ENCODE measurements around the gene TROAP.
"Not testable (repeated sequence)": the region's sequence is repeated elsewhere in the genome, so short reads cannot be mapped to it uniquely, and the experiment has no call there.

Gene TROAP

DNA sequence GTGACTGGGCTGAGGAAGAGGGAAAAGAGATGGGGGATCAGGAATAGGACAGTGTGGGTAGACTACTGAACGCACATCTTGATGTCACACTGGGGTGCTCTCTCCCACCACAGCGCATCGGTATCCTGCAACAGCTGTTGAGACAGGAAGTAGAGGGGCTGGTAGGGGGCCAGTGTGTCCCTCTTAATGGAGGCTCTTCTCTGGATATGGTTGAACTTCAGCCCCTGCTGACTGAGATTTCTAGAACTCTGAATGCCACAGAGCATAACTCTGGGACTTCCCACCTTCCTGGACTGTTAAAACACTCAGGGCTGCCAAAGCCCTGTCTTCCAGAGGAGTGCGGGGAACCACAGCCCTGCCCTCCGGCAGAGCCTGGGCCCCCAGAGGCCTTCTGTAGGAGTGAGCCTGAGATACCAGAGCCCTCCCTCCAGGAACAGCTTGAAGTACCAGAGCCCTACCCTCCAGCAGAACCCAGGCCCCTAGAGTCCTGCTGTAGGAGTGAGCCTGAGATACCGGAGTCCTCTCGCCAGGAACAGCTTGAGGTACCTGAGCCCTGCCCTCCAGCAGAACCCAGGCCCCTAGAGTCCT lies 7.1 kb downstream of the TROAP start:
- FAIRE-seq, result no peak

DNA sequence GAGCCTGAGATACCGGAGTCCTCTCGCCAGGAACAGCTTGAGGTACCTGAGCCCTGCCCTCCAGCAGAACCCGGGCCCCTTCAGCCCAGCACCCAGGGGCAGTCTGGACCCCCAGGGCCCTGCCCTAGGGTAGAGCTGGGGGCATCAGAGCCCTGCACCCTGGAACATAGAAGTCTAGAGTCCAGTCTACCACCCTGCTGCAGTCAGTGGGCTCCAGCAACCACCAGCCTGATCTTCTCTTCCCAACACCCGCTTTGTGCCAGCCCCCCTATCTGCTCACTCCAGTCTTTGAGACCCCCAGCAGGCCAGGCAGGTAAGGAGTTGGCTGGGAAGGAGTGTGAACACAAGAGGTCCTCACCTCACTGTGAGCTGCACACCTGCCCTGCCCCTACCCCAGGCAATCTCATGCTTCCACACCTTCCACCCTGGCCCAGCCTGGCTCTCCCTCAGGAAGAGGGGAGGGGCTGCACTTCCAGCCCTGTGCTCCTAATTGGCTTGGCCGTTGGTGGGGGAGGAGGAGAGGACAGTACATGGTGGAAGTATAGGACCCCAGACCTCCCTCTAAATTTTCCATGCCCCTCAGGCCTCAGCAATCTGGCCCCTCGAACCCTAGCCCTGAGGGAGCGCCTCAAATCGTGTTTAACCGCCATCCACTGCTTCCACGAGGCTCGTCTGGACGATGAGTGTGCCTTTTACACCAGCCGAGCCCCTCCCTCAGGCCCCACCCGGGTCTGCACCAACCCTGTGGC lies 7.8 kb downstream of the TROAP start:
- FAIRE-seq (no peak), DNase-seq (ENCODE audit: low spot score) (no peak)

More for the DNA sequence above, 7.1 kb downstream of the TROAP start:
- no peak for DNase-seq (ENCODE audit: low spot score)

DNA sequence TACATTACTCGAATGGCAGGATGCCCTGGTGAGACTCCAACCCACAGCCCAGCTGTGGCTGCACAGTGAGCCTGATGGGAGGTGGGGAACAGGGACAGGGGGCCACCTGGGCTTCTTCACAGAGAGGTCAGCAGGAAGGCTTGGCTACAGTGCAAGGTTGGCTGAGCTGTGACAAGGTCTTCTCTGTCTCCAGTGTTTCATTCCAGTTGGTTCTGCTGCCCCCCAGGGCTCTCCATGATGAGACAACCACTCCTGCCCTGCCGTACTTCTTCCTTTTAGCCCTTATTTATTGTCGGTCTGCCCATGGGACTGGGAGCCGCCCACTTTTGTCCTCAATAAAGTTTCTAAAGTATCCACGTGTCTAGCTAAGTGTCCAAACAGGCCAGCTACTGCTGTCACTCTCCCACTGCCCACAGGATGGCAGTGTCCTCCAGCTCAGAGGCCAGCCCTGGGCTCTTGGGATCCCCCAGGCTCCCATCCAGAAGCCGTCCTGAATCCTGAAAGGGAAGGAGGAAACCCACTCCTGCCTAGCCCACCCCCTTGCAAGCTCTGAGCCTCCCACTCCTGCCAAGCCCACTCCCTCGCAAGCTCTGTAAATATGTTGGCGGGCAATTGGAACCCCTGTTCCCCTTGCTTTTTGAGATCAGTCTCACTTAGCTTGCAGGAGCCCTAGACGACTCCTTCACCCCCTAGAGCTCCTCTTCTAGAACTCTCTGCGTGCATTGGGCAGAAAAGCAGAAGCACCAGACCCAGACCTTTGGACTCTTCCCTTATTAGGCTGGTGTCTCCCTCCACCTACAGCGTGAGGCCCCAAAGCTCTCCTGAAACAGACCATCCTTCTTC lies 8.5 kb downstream of the TROAP start:
- no peak for FAIRE-seq

DNA sequence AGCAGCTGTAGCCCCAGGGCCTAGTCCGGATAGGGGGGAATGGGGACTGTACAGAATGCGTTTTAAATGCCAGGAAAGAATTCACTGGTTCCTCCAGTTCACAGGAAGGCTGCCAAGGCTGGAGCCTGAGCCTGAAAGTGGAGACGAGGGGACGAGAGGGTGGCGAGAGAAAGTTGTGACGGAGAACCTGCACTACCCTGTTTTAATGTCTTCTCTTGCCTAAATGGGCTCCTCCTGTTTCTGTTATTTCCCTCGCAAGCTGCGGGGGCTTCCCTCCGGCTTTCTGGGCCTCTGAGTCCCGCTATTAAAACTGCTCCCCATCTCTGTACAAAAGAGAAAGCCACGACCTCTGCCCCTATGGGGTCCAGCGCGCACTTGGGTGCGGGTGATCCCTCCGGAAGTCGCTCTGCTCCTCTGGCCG lies 9.4 kb downstream of the TROAP start:
- no peak for FAIRE-seq
- no peak for DNase-seq (ENCODE audit: low spot score)

More for the DNA sequence above, 8.5 kb downstream of the TROAP start:
- DNase-seq (ENCODE audit: low spot score), result peak; percentile 30

DNA sequence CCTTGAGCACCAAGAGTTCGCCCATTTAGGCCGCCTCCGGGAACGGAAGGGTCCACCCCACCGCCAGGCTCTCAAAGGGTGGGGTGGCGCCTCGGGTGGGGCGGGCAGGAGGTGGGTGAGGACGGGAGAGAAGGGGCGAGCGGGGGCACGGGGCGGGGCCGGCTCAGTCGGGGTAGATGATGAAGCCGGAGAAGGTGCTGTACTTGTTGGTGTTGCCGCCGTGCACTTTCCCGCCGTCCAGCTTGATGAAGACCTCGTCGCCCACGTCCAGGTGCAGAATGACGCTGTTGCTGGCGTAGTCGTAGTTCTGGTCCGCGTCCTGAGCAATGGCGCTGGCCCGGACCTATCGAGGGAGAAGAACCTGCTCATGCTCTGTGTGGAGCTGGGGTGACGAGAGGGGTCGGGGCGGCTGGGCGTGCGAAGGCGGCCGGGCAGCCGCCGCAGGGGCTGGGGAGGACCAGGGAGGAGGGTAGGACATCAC lies 9.9 kb downstream of the TROAP start:
- FAIRE-seq, result no peak
- no peak for DNase-seq (ENCODE audit: low spot score)

DNA sequence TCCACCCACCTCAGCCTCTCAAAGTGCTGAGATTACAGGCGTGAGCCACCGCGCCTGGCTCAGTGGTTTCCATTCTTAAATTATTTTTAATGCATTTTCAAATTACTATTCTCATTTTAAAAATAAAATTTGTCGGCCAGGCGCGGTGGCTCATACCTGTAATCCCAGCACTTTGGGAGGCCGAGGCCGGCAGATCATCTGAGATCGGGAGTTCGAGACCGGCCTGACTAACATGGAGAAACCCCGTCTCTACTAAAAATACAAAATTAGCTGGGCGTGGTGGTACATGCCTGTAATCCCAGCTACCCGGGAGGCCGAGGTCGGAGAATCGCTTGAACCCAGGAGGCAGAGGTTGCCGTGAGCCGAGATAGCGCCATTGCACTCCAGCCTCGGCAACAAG lies 10.7 kb downstream of the TROAP start:
- not testable (repeated sequence) for DNase-seq (ENCODE audit: low spot score); FAIRE-seq

DNA sequence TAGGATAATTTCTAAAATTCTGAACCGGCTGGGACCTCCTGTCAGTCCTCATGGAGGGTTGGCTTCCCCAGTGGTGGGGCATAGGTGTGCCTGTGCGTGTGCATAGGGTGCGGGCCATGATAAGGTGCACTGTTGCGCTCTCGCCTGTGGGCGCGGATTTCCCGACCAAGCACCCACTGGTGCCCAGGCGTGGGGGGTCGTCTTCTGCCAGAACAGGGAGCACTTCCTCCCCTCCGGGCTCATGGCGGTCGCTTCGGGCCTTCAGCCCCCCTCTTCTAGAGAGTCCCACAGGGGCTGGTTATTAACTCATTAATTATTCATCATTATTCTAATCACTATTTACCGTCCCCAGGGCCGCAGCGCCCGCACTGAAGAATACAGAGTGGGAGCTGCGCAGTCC lies 11.2 kb downstream of the TROAP start:
- DNase-seq (ENCODE audit: low spot score), result no peak
- no peak for FAIRE-seq

DNA sequence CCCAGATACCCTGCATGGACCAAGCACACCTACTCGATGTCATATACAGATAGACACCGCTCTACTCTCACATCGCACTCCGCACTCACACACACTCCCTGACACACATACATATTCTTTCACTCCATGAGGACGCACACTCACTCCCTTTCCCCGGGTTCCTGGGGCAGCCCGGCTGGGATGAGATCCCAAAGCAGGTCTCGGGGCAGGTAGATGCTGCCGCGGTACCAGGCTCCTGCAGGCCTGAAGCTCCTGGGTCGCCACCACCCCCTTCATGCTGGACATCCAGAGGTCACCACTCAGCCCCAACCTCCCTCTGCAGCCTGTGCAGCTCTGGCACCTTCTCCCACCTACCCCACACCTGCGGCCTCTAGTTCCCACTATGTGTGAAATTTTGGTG lies 11.6 kb downstream of the TROAP start:
- DNase-seq (ENCODE audit: low spot score), result no peak
- no peak for FAIRE-seq

DNA sequence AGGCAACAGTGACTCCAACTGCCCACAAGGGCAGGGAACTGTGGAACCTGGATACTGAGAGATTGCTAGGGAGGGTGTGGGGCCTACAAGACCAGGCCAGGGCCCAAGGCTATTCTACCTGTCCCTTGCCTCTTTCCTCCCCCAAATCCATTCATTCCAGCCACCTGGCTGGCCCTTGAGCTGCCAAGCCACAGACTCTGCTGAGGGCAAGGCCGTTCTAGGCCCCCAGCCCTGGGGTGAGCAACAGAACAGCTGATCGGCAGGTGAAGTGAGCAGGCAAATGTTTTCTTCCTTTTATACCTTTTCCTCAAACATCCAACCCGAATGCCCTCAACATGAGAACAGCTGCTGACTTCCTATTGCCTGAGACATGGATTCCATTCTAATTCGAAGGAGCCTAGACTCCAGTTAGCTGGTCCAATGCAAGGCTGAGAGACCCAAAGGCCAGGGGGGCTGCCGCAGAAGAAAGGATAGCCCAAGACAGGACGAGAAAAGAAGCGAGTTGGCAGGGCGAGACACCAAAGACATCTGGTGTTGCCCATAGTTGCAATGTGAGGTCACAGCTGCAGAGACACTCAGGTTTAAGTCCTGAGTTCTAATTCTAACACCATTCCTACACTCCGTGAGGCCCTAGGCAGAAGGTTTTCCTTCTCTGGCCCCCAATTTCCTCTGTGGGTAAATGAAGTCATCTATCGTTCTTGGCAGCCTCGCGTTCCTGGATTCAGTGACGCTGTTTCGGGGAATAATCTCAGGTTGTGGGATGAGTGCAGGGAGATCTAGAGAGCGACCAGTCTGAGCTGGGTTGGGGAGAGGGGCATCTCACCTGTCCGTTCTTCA lies 12.3 kb downstream of the TROAP start:
- DNase-seq (ENCODE audit: low spot score), result no peak
- no peak for FAIRE-seq

DNA sequence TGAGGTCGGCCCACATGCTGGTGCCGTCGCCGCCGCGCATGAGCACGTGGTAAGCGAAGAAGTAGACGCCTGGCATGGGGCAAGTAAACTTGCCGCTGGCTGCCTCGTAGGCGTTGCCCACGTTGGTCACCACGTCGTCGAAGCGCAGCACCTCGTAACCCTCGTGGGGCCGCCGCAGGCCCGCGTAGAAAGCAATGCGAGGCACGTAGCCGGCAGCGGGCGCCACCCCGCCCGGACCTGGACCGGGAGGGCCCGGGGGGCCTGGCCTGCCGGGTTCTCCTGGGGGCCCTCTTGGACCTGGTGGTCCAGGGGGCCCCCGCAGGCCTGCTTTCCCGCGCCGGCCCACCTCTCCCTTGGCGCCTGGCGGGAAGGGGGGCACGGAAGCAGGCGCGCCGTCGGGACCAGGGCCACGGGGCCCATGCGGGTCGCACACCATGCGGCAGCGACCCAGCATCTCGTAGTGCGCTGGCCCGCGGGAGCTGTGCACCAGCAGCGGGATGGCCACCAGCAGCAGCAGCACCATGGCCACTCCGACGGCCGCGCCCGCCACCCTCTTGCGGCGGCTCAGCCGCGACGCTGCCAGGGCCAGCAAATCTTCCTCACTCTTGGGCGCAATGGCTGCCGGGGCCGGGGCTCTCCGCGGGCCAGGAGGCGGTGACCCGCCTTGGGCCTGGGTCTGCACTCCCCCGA lies 13.0 kb downstream of the TROAP start:
- no peak for DNase-seq (ENCODE audit: low spot score)
- FAIRE-seq, result no peak

DNA sequence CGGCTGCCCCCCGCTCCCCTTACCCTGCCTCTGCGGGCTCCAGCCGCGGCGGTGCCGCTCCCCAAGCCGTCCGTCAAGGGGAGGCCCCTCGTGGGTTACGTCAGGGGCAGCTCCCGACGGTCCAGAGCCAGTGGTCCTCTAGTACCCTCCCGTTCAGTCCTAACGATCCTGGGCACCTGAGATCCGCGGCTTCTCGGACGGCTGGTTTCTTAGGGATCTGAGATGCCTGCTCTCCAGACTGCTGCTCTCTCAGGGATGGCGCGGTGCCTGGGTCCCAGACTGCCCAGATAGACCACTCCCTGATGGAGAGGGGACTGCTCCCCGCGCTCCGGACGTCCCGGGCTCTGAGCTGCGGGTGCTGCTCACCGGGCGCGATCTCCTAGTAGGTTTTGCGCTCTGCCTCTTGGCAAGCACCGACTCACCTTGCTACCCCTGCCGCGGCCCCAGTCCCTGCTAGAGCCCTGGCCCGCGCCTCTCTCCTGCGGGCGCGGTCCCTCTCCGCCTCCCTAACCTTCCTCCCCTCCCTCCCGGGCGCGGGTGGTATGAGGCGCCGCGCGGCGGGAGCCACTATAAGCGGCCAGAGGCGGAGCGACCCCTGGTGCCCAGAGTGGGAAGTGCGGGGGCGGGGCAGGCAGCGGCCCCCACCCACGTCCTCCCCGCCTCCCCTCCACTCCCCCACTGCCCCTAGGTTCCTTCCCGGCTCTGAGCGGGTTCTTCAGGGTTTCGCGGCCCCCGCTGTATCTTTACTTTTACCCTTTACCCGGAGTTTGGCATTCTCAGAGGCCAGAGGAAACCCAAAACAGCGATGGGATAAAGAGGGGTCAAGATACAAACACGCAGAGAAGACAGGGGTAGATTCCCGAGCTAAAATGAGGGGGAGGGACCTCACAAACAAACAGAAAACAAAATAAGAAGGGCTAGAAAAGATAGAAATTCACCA lies 13.9 kb downstream of the TROAP start, which contains the start of gene C1QL4:
TSS of gene C1QL4 (minus strand) at position 544 of the 940 bp plus-strand sequence. CDS start 711 bp downstream, outside the sequence.
- DNase-seq (ENCODE audit: low spot score), result peak; percentile 31
- FAIRE-seq, result no peak

DNA sequence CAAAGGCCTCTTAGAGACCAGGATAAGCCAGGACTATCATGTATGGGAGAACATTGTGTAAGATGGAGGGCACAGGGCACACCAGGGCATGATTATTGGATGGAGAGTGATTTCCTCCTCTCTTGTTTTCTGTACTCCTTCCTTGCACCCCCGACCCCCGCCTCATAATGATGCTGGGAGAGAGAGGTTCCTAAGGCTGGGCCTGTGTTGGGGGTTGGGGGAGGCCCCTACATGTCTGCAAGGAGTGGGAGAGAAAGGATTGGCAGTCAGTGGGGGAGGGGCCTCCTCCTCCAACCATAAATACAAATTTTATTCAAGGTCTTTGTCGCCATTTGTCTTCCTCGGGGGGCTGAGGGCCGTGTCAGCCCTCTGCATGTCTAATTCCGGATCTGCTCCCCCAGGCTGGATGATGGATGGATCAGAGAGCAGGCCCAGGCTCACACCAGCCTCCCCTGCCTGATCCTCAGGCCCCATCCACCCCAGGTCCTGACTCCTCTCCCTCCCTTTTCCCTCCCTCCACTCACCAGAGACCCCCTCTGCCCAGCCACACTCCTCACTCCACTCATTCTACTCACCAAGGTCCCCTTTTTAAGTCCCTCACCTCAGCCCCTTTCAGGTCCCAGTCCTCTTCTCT lies 15.9 kb downstream of the TROAP start:
- DNase-seq (ENCODE audit: low spot score) (no peak), FAIRE-seq (no peak)

DNA sequence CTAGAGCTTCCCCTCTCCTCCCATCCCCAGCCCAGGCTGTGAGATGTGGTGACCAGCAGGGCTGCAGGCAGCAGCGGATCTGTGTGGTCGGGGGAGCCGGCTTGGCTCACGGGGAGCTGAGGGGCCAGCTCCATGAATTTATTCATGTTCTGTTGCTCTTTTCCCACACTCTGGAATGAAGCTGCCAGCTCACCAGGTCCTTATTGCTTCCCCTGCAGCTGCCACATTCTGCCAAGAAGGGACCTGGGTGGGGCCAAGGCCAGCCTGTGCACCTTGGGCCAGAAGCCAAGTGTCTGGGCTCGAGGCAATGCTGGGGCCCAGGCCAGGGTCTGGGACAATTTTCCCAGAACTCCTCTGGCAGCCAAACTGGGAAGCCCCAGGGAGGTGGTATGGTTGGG lies 16.4 kb downstream of the TROAP start:
- FAIRE-seq (no peak), DNase-seq (ENCODE audit: low spot score) (no peak)

DNA sequence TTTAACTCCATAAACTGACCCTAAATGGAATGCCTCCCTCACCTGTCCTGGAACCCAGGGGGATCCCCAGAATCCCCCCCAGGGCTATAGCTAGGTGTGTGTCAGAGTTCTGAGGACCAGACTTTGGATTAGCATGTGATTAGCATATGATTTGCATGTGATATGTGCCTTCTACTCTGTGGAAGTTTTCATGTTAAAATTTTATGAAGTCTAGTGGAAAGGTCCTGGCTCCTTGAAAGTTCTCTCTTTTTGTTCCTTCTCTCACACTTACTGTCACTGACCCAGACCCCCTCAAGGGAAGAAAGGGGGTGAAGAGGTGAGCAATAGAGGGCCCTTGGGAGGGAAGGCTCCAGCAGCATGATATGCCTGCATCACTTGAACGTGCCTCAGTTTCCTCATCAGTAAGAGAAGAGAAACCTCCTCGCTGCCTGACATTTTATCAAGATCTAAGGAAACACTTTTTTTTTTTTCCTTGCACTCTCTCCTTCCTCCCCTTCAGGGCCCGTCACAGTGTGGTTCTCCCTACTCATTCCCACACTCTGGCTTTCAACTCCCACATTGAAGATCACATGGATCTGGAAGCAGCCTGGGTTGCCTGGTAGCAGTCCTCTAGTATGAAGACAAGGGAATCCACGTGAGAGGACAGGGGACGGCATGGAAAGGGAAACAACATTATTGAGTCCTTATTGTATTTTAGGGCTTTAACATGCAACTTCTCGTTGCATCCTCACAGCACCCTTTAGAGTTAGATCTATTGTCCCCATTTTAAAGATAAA lies 17.2 kb downstream of the TROAP start:
- DNase-seq (ENCODE audit: low spot score) (no peak), FAIRE-seq (no peak)

DNA sequence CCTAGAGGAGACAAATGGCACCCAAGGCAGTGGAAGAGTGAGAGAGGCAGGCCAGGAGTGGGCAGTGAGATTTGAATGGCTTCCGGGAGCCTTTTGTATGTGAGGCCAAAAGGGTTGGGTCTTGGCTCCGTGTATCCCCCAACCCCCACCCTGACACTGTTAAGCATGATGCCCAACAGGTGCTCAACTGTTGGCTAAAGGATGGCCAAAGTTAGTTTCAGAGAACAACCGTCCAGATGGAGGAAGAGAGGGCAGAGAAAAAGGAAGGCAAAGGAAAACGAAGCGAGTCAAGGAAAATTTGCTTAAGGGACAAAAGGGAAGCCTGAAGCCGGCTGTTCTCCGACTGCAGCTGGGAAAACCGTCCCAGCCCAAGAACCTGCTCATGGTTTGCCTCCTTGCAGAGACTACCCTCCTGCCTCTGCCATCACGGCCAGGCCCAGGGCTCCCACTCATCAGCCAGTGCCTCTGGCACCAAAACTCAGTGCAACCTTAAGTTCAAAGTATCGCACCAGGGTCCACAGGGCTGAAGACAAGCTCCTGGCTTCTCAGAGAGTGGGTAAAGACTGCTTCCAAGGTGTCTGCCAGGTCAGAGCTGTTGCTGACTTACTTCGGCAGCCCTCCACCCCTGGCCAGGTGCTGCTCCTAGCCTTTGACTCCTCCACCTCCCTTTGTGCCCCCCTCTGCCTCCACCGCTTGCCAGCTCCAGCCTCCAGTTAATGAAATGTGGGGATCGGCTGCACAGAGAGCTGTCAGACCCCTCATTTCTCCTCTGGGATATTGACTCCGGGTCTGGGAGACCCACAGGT lies 18.1 kb downstream of the TROAP start:
- DNase-seq (ENCODE audit: low spot score), result no peak
- no peak for FAIRE-seq

DNA sequence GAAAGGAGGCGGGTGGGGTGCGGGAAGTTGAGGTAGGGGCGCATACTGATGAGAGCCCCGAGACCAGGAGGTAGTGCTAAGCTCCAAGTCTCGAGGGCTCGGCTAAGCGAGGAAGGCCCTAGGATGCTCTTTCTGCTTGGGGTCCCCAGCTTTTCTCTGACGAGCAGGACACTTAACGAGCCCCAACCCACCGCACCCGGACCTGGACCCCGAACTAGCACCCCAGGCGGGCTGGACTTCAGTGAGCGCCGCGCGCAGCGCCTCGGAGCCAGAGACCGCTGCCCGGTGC lies 18.7 kb downstream of the TROAP start:
- no peak for DNase-seq (ENCODE audit: low spot score)
- FAIRE-seq, result no peak

Data from RCC 7860 (cell line).